HepG2 (cell line): ENCODE measurements around the gene ZMYND10. TPM values are rescaled to one million over a fixed set of nuclear protein-coding genes. Genes with fewer than 3 reads are reported as not detected.

Source experiments
- ELF4 ChIP-seq: sonication (generic); formaldehyde crosslinking; IDR thresholded peaks from 2 replicates; pipeline ENCODE4 v1.5.0; 2020; ENCODE audit warnings: missing genetic modification reagents, mild to moderate bottlenecking, moderate library complexity, borderline replicate concordance
- FOXM1 ChIP-seq: sonication (generic); formaldehyde crosslinking; IDR thresholded peaks from 2 replicates; pipeline ENCODE4 v1.5.0; 2020; ENCODE audit warnings: missing genetic modification reagents
- FOXP1 ChIP-seq, 2 experiments: fragments of 450-650 bp in 1 of 2; IDR thresholded peaks; 2 replicates each; pipeline ENCODE4 v1.6.1; 2017 to 2018; ENCODE audit warnings: antibody characterized with exemption in 1 of 2
- KDM3A ChIP-seq: IDR thresholded peaks from 2 replicates; pipeline ENCODE4 v1.6.1; 2018; ENCODE audit warnings: low read depth, missing compliant biosample characterization
- KLF12 ChIP-seq: sonication (generic); formaldehyde crosslinking; IDR thresholded peaks from 2 replicates; pipeline ENCODE4 v1.4.0; 2020; ENCODE audit warnings: missing genetic modification reagents, borderline replicate concordance
- MED13 ChIP-seq: sonication (generic); formaldehyde crosslinking; IDR thresholded peaks from 2 replicates; pipeline ENCODE4 v1.5.0; 2020; ENCODE audit warnings: missing genetic modification reagents
- NFKBIZ ChIP-seq: IDR thresholded peaks from 2 replicates; pipeline ENCODE4 v1.6.1; 2018; ENCODE audit warnings: missing genetic modification reagents, missing compliant biosample characterization
- SIN3B ChIP-seq: fragments of 150-350 bp; IDR thresholded peaks from 2 replicates; pipeline ENCODE4 v1.6.1; 2014; ENCODE audit warnings: low read length
- ZBTB38 ChIP-seq: sonication (generic); formaldehyde crosslinking; IDR thresholded peaks from 2 replicates; pipeline ENCODE4 v1.5.1; 2020; ENCODE audit warnings: mild to moderate bottlenecking, missing genetic modification reagents
- ZC3H4 ChIP-seq: sonication (generic); formaldehyde crosslinking; IDR thresholded peaks from 2 replicates; pipeline ENCODE4 v1.4.0; 2020; ENCODE audit warnings: missing genetic modification reagents, borderline replicate concordance
- ZNF232 ChIP-seq: sonication (generic); formaldehyde crosslinking; IDR thresholded peaks from 2 replicates; pipeline ENCODE4 v1.4.0; 2020; ENCODE audit warnings: missing genetic modification reagents, borderline replicate concordance
- ZNF546 ChIP-seq: sonication (generic); formaldehyde crosslinking; conservative IDR thresholded peaks from 2 replicates; pipeline ENCODE4 v1.8.1; 2023; ENCODE audit warnings: mild to moderate bottlenecking, missing genetic modification reagents
- ZNF556 ChIP-seq: sonication (generic); formaldehyde crosslinking; IDR thresholded peaks from 2 replicates; pipeline ENCODE4 v1.4.0; 2020; ENCODE audit warnings: mild to moderate bottlenecking, missing genetic modification reagents, borderline replicate concordance
- ZNF564 ChIP-seq: sonication (generic); formaldehyde crosslinking; IDR thresholded peaks from 2 replicates; pipeline ENCODE4 v1.8.1; 2023; ENCODE audit warnings: mild to moderate bottlenecking, missing genetic modification reagents
- ZNF709 ChIP-seq: sonication (generic); formaldehyde crosslinking; IDR thresholded peaks from 2 replicates; pipeline ENCODE4 v1.5.0; 2020; ENCODE audit warnings: mild to moderate bottlenecking, missing genetic modification reagents
- ZNF773 ChIP-seq: sonication (generic); formaldehyde crosslinking; IDR thresholded peaks from 2 replicates; pipeline ENCODE4 v1.4.0; 2020; ENCODE audit warnings: missing genetic modification reagents, borderline replicate concordance
- polyA plus RNA-seq, 8 experiments: library from polyadenylated mRNA; depleted of rRNA in 3 of 8; stranded (reverse) in 7 of 8; unstranded in 1 of 8; fragments of >200 nt; fragmentation: Illumina TruSeq in 4 of 8; extraction: Trizol in 4 of 8; gene quantifications; 2 replicates each; pipeline versions ENCODE4 v1.2.1 to v1.2.3, GENCODE V29; 2011 to 2016; ENCODE audit warnings: low read depth in 4 of 8, missing spikeins in 1 of 8, mixed read lengths in 1 of 8; ENCODE audit not compliant: insufficient read depth in 1 of 8
- total RNA-seq, 5 experiments: library from RNA; depleted of rRNA; stranded (reverse); fragments of >200 nt; fragmentation: Illumina TruSeq; extraction: Trizol; gene quantifications; 2 replicates each; pipeline ENCODE4 v1.2.3, GENCODE V29; 2016; ENCODE audit warnings: low read depth in 1 of 5
- TF ChIP-seq, protein P1 (sequence below), 2 experiments: IDR thresholded peaks; 2 replicates each; pipeline ENCODE4 v1.6.1; 2011 to 2012; ENCODE audit warnings: low read length in 2 of 2, borderline replicate concordance in 1 of 2, low read depth in 1 of 2, mild to moderate bottlenecking in 1 of 2, moderate library complexity in 1 of 2
- TF ChIP-seq, protein P2 (sequence below): sonication (generic); formaldehyde crosslinking; IDR thresholded peaks from 2 replicates; pipeline ENCODE4 v1.5.1; 2020; ENCODE audit warnings: mild to moderate bottlenecking, moderate library complexity, missing genetic modification reagents
- TF ChIP-seq, protein P3 (sequence below), 2 experiments: sonication (generic) in 1 of 2; formaldehyde crosslinking in 1 of 2; IDR thresholded peaks; 2 replicates each; pipeline versions ENCODE4 v1.4.0 to v1.6.1; 2018 to 2020; ENCODE audit warnings: missing genetic modification reagents in 2 of 2, borderline replicate concordance in 1 of 2, low read depth in 1 of 2, mild to moderate bottlenecking in 1 of 2, missing biosample characterization in 1 of 2
- TF ChIP-seq, protein P4 (sequence below): sonication (generic); formaldehyde crosslinking; IDR thresholded peaks from 2 replicates; pipeline ENCODE4 v1.8.1; 2023; ENCODE audit warnings: mild to moderate bottlenecking, missing genetic modification reagents
- TF ChIP-seq, protein P5 (sequence below): sonication (generic); formaldehyde crosslinking; IDR thresholded peaks from 2 replicates; pipeline ENCODE4 v1.8.0; 2022; ENCODE audit warnings: mild to moderate bottlenecking, missing genetic modification reagents, moderate library complexity

Gene ZMYND10
- total and polyA plus RNA-seq, 2 of the 13 experiments (the other 11 are each of a cell fraction or from before 2014, with no cell fraction given), result 0.60 to 0.74 TPM

DNA sequence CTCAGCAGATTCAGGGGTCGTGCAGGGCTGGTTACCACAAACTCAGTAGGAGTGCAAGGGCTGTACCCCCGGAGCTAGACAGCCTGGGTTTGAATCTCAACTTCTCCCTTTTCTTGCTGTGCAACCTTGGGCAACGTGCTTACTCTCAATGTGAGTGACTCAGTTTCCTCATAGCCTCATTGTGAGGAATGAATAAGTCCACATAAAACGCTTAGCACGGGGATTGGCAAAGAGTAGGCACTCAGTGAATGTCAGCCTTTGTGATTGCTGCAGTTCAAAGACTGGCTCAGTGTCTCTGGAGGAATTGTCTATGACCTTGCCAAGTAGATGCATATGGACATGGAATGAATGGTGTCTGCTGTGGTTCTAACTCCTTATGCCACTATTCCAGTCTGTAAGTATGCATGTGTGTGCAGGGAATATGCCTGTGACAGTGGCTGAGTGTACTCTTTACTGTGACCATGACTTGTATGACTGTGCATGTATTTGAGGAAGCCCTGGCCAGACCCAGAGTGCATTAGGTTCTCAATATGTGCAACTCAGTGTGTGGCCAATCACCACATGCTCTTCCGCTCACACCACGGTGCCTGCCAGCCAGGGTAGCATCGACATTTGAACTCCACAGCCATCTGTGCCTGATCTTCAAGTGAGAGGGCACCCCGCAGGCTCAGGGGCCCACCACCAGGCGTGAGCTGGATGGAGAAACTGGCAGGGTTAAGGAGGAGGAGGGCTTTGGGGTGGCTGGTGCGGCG lies 45.4 kb downstream of the ZMYND10 start (continued):
- TF ChIP-seq FOXM1 (CRISPR knock-in tag) (no peak), ZBTB38 (CRISPR knock-in tag) (peak; percentile 96), ZNF773 (CRISPR knock-in tag) (no peak), KDM3A (CRISPR knock-in tag) (no peak), ZNF546 (CRISPR knock-in tag) (no peak), ZNF709 (CRISPR knock-in tag) (0 out of 2 replicates have a peak, but pooled peaks have one; percentile 48), SIN3B (no peak), ZNF556 (CRISPR knock-in tag) (peak; percentile 63; the same call in 1 of the 2 replicates), ELF4 (CRISPR knock-in tag) (no peak), ZNF232 (CRISPR knock-in tag) (no peak), ZC3H4 (CRISPR knock-in tag) (peak; percentile 56; the same call in 1 of the 2 replicates), NFKBIZ (CRISPR knock-in tag) (no peak), ZNF564 (CRISPR knock-in tag) (no peak), KLF12 (CRISPR knock-in tag) (no peak), FOXP1 (IDR thresholded peaks at IDR 0.05) (no peak), FOXP1 (CRISPR knock-in tag; IDR thresholded peaks at IDR 0.05) (no peak), MED13 (CRISPR knock-in tag) (peak; percentile 12; the same call in 1 of the 2 replicates)
- TF ChIP-seq, protein P1, sequence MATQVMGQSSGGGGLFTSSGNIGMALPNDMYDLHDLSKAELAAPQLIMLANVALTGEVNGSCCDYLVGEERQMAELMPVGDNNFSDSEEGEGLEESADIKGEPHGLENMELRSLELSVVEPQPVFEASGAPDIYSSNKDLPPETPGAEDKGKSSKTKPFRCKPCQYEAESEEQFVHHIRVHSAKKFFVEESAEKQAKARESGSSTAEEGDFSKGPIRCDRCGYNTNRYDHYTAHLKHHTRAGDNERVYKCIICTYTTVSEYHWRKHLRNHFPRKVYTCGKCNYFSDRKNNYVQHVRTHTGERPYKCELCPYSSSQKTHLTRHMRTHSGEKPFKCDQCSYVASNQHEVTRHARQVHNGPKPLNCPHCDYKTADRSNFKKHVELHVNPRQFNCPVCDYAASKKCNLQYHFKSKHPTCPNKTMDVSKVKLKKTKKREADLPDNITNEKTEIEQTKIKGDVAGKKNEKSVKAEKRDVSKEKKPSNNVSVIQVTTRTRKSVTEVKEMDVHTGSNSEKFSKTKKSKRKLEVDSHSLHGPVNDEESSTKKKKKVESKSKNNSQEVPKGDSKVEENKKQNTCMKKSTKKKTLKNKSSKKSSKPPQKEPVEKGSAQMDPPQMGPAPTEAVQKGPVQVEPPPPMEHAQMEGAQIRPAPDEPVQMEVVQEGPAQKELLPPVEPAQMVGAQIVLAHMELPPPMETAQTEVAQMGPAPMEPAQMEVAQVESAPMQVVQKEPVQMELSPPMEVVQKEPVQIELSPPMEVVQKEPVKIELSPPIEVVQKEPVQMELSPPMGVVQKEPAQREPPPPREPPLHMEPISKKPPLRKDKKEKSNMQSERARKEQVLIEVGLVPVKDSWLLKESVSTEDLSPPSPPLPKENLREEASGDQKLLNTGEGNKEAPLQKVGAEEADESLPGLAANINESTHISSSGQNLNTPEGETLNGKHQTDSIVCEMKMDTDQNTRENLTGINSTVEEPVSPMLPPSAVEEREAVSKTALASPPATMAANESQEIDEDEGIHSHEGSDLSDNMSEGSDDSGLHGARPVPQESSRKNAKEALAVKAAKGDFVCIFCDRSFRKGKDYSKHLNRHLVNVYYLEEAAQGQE (IDR thresholded peaks at IDR 0.05; ENCODE audit: borderline replicate concordance in 1 of 2, low read depth in 1 of 2, low read length in 2 of 2), result no peak
- TF ChIP-seq, protein P2, sequence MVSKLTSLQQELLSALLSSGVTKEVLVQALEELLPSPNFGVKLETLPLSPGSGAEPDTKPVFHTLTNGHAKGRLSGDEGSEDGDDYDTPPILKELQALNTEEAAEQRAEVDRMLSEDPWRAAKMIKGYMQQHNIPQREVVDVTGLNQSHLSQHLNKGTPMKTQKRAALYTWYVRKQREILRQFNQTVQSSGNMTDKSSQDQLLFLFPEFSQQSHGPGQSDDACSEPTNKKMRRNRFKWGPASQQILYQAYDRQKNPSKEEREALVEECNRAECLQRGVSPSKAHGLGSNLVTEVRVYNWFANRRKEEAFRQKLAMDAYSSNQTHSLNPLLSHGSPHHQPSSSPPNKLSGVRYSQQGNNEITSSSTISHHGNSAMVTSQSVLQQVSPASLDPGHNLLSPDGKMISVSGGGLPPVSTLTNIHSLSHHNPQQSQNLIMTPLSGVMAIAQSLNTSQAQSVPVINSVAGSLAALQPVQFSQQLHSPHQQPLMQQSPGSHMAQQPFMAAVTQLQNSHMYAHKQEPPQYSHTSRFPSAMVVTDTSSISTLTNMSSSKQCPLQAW (CRISPR knock-in tag), result no peak; the same call in 1 of the 2 replicates
- TF ChIP-seq, protein P3, sequence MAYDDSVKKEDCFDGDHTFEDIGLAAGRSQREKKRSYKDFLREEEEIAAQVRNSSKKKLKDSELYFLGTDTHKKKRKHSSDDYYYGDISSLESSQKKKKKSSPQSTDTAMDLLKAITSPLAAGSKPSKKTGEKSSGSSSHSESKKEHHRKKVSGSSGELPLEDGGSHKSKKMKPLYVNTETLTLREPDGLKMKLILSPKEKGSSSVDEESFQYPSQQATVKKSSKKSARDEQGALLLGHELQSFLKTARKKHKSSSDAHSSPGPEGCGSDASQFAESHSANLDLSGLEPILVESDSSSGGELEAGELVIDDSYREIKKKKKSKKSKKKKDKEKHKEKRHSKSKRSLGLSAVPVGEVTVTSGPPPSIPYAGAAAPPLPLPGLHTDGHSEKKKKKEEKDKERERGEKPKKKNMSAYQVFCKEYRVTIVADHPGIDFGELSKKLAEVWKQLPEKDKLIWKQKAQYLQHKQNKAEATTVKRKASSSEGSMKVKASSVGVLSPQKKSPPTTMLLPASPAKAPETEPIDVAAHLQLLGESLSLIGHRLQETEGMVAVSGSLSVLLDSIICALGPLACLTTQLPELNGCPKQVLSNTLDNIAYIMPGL (CRISPR knock-in tag; IDR thresholded peaks at IDR 0.05; ENCODE audit: borderline replicate concordance in 1 of 2, low read depth in 1 of 2), result no peak
- TF ChIP-seq, protein P4, sequence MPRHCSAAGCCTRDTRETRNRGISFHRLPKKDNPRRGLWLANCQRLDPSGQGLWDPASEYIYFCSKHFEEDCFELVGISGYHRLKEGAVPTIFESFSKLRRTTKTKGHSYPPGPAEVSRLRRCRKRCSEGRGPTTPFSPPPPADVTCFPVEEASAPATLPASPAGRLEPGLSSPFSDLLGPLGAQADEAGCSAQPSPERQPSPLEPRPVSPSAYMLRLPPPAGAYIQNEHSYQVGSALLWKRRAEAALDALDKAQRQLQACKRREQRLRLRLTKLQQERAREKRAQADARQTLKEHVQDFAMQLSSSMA, result no peak
- TF ChIP-seq, protein P5, sequence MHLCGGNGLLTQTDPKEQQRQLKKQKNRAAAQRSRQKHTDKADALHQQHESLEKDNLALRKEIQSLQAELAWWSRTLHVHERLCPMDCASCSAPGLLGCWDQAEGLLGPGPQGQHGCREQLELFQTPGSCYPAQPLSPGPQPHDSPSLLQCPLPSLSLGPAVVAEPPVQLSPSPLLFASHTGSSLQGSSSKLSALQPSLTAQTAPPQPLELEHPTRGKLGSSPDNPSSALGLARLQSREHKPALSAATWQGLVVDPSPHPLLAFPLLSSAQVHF, result 0 out of 2 replicates have a peak, but pooled peaks have one; percentile 38
